Endodermal cell (in vitro differentiated cells): ENCODE data around the gene NLRP9. TPM values are rescaled to one million over a fixed set of nuclear protein-coding genes. Genes with fewer than 3 reads are reported as not detected.
"Not testable (repeated sequence)": the region's sequence is repeated elsewhere in the genome, so short reads cannot be mapped to it uniquely, and the experiment has no call there.

Source experiments
- DNase-seq: peaks from one replicate; pipeline ENCODE4 v3.0.0-alpha.2; 2017
- H3K27ac ChIP-seq: 2 replicates; pipeline ENCODE4 v1.5.1; 2013; ENCODE audit warnings: mild to moderate bottlenecking, low read depth, low read length, moderate library complexity
- H3K27me3 ChIP-seq: 2 replicates; pipeline ENCODE4 v1.6.1; 2013; ENCODE audit warnings: mild to moderate bottlenecking, low read length, moderate library complexity; ENCODE audit not compliant: insufficient read depth, control insufficient read depth, poor library complexity, severe bottlenecking
- H3K36me3 ChIP-seq: 2 replicates; pipeline ENCODE4 v1.7.0; 2013; ENCODE audit warnings: mild to moderate bottlenecking, low read length, moderate library complexity; ENCODE audit not compliant: control insufficient read depth, insufficient read depth
- H3K4me1 ChIP-seq: one replicate; pipeline ENCODE4 v1.7.0; 2013; ENCODE audit warnings: low read length; ENCODE audit not compliant: control insufficient read depth, insufficient read depth
- H3K4me3 ChIP-seq: 2 replicates; pipeline ENCODE4 v1.5.1; 2013; ENCODE audit warnings: mild to moderate bottlenecking, low read length, moderate library complexity
- H3K9ac ChIP-seq: 2 replicates; pipeline ENCODE4 v1.6.1; 2013; ENCODE audit warnings: mild to moderate bottlenecking, low read length, moderate library complexity; ENCODE audit not compliant: poor library complexity, severe bottlenecking; ENCODE audit errors: extremely low read depth
- H3K9me3 ChIP-seq: 2 replicates; pipeline ENCODE4 v1.6.1; 2013; ENCODE audit warnings: mild to moderate bottlenecking, low read length, moderate library complexity; ENCODE audit not compliant: control insufficient read depth
- H3K27ac Mint-ChIP-seq: 2 replicates; pipeline ENCODE4 v1.8.0; 2020; ENCODE audit warnings: mixed read lengths
- H3K27me3 Mint-ChIP-seq: 2 replicates; pipeline ENCODE4 v1.8.0; 2021; ENCODE audit warnings: mild to moderate bottlenecking, mixed read lengths; ENCODE audit not compliant: insufficient read depth
- H3K36me3 Mint-ChIP-seq: 2 replicates; pipeline ENCODE4 v1.8.0; 2020; ENCODE audit warnings: low read depth, mixed read lengths
- H3K4me1 Mint-ChIP-seq: 2 replicates; pipeline ENCODE4 v1.8.0; 2020; ENCODE audit warnings: mixed read lengths
- H3K4me3 Mint-ChIP-seq: 2 replicates; pipeline ENCODE4 v1.8.0; 2020; ENCODE audit warnings: mild to moderate bottlenecking, moderate library complexity, mixed read lengths
- H3K9me3 Mint-ChIP-seq: 2 replicates; pipeline ENCODE4 v1.8.0; 2020; ENCODE audit warnings: mild to moderate bottlenecking, mixed read lengths
- WGBS, 2 experiments: methylation state at CpG; one replicate each; pipeline versions ENCODE4 v1.1.5 to v1.1.7; 2013; ENCODE audit warnings: missing lambda C conversion rate in 2 of 2, mixed read lengths in 1 of 2; ENCODE audit not compliant: insufficient coverage in 1 of 2, insufficient read length in 1 of 2; 5-methylcytosine and 5-hydroxymethylcytosine counted together
- total RNA-seq, 2 donors: library from RNA; stranded (reverse); fragmentation: NEBNext Ultra II Directional in 1 of 2; extraction: Animal tissue kit (Norgen Biotek cat#: 25700) in 1 of 2; gene quantifications; 2 replicates in 1 of 2; 3 replicates in 1 of 2; pipeline ENCODE4 v1.2.1, GENCODE V29; 2021
- TF ChIP-seq, protein P1 (sequence below): fragments of 200-600 bp; sonication (generic); conservative IDR thresholded peaks from 2 replicates; pipeline ENCODE4 v1.5.0; 2021; ENCODE audit warnings: antibody characterized with exemption, mild to moderate bottlenecking

Gene NLRP9
- total RNA-seq, 2 donors from 2014 or later = not detected

DNA sequence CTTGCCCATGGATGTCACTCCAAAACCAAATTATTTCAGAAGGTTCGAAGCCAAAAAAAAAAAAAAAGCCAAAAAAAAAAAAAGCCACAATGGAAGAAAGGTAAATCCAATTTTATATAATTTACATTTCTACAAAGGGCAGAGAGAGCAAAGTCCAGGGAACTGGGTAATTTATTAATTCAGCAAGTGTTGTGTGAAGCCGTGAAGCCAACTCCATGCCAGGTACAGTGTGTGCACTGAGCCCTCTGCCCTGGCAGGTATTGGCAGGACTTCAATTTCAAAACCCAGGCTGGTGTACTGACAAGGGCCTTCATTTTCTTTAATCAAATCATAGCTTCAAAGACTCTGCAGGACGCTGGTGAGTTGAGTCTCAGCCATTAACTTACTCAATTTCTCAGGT is 15.2 kb upstream of the NLRP9 start:
- H3K4me1 ChIP-seq = no peaks in the 10 kb centered on the region
- no peak overlapping the region for H3K27ac ChIP-seq
- H3K9ac ChIP-seq = no peak overlapping the region
- H3K9me3 Mint-ChIP-seq = peaks cover 87% of the 10 kb centered on the region
- H3K27me3 ChIP-seq = no peaks in the 10 kb centered on the region
- no peaks in the 10 kb centered on the region for H3K36me3 Mint-ChIP-seq
- TF ChIP-seq, protein P1, sequence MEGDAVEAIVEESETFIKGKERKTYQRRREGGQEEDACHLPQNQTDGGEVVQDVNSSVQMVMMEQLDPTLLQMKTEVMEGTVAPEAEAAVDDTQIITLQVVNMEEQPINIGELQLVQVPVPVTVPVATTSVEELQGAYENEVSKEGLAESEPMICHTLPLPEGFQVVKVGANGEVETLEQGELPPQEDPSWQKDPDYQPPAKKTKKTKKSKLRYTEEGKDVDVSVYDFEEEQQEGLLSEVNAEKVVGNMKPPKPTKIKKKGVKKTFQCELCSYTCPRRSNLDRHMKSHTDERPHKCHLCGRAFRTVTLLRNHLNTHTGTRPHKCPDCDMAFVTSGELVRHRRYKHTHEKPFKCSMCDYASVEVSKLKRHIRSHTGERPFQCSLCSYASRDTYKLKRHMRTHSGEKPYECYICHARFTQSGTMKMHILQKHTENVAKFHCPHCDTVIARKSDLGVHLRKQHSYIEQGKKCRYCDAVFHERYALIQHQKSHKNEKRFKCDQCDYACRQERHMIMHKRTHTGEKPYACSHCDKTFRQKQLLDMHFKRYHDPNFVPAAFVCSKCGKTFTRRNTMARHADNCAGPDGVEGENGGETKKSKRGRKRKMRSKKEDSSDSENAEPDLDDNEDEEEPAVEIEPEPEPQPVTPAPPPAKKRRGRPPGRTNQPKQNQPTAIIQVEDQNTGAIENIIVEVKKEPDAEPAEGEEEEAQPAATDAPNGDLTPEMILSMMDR = no peak
- no peaks in the 10 kb centered on the region for H3K36me3 ChIP-seq
- H3K4me3 Mint-ChIP-seq = no peak overlapping the region
- WGBS, 2 experiments = 17 to 65% methylated on average over 1 to 3 of the region's 3 CpGs
- H3K27me3 Mint-ChIP-seq = no peaks in the 10 kb centered on the region
- no peak overlapping the region for H3K4me3 ChIP-seq
- no peak for DNase-seq
- H3K27ac Mint-ChIP-seq = no peak overlapping the region
- no peaks in the 10 kb centered on the region for H3K4me1 Mint-ChIP-seq
- H3K9me3 ChIP-seq = peaks cover 51% of the 10 kb centered on the region

DNA sequence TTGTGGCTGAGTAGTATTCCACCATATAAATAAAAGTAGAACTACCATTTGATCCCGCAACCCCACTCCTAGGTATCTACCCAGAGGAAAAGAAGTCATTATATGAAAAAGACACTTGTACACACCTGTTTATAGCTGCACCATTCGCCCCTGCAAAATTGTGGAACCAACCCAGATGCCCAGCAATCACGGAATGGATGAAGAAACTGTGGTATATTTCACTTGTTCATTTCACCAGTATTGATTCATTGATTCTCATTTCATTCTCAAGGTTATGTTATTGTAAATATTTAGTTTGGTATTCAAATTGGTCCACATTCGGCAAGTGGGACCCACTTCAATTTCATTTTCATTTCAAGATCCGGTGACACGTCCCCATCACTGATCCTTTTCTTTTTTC is 12.5 kb upstream of the NLRP9 start:
- peaks cover 58% of the 10 kb centered on the region for H3K9me3 ChIP-seq
- H3K4me1 Mint-ChIP-seq = no peaks in the 10 kb centered on the region

DNA sequence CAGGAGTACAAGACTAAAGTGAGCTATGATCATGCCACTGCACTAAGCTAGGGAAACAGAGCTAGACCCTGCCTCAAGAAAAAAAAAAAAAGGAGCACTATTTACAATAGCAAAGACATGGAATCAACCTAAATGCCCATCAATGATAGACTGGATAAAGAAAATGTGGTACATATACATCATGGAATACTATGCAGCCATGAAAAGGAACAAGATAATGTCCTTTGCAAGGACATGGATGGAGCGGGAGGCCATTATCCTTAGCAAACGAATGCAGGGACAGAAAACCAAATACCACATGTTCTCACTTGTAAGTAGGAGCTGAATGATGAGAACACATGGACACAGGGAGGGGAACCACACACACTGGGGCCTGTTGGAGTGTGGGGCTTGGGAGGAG is 7.8 kb downstream of the NLRP9 start:
- not testable (repeated sequence) for H3K4me3 Mint-ChIP-seq, H3K4me1 Mint-ChIP-seq, H3K36me3 ChIP-seq, H3K27me3 Mint-ChIP-seq, H3K4me1 ChIP-seq, H3K27me3 ChIP-seq, H3K4me3 ChIP-seq, H3K36me3 Mint-ChIP-seq, H3K9ac ChIP-seq, H3K27ac Mint-ChIP-seq, DNase-seq, H3K27ac ChIP-seq
- H3K9me3 Mint-ChIP-seq = peaks cover 88% of the 10 kb centered on the region
- peaks cover 28% of the 10 kb centered on the region for H3K9me3 ChIP-seq
- 57 to 59% methylated on average over 2 of the region's 2 CpGs for WGBS, 2 experiments

More for the DNA sequence above, 12.5 kb upstream of the NLRP9 start:
- Histone ChIP-seq H3K27me3 (no peaks in the 10 kb centered on the region), H3K27ac (no peak overlapping the region), H3K9ac (no peak overlapping the region), H3K36me3 (no peaks in the 10 kb centered on the region), H3K4me3 (no peak overlapping the region), H3K4me1 (no peaks in the 10 kb centered on the region)
- Mint-ChIP-seq H3K27me3 (no peaks in the 10 kb centered on the region), H3K36me3 (no peaks in the 10 kb centered on the region), H3K4me3 (no peak overlapping the region), H3K9me3 (peaks cover 78% of the 10 kb centered on the region), H3K27ac (no peak overlapping the region)
- no peak for DNase-seq
- 43 to 73% methylated on average over 2 to 6 of the region's 6 CpGs for WGBS, 2 experiments
- TF ChIP-seq, protein P1 = no peak

GRCh38 chr19:55723491-55723890 is 14.7 kb downstream of the NLRP9 start:
- Histone ChIP-seq H3K4me1 (no peaks in the 10 kb centered on the region), H3K36me3 (no peaks in the 10 kb centered on the region), H3K4me3 (no peak overlapping the region), H3K27ac (no peak overlapping the region), H3K9ac (no peak overlapping the region), H3K9me3 (peaks cover 50% of the 10 kb centered on the region), H3K27me3 (no peaks in the 10 kb centered on the region)
- TF ChIP-seq, protein P1 = no peak
- H3K4me1 Mint-ChIP-seq = no peaks in the 10 kb centered on the region
- no peak overlapping the region for H3K27ac Mint-ChIP-seq
- no peaks in the 10 kb centered on the region for H3K27me3 Mint-ChIP-seq
- no peak overlapping the region for H3K4me3 Mint-ChIP-seq
- peaks cover 93% of the 10 kb centered on the region for H3K9me3 Mint-ChIP-seq
- H3K36me3 Mint-ChIP-seq = no peaks in the 10 kb centered on the region
- DNase-seq = no peak
- WGBS, 2 experiments = 69 to 83% methylated on average over 8 of the region's 8 CpGs
